Mammary epithelial cell (primary cell): ENCODE measurements around the gene SLC16A12.

Experiments
- CTCF ChIP-seq, 2 donors: IDR thresholded peaks in 1 of 2; conservative IDR thresholded peaks in 1 of 2; 2 replicates each; pipeline ENCODE4 v1.5.1; 2011 to 2012; ENCODE audit warnings: inconsistent platforms in 2 of 2, low read length in 2 of 2, mild to moderate bottlenecking in 2 of 2, control low read depth in 1 of 2, low read depth in 1 of 2; ENCODE audit not compliant: insufficient read depth in 1 of 2; ENCODE audit errors: extremely low read depth in 1 of 2
- EZH2 ChIP-seq: IDR thresholded peaks from 2 replicates; pipeline ENCODE4 v1.6.1; 2012; ENCODE audit warnings: low read length, inconsistent platforms, borderline replicate concordance

- TF ChIP-seq CTCF (conservative IDR thresholded peaks at IDR 0.05 in 1 of 2, IDR thresholded peaks at IDR 0.05 in 1 of 2; ENCODE audit: extremely low read depth in 1 of 2, insufficient read depth in 1 of 2, low read depth in 1 of 2, low read length in 2 of 2): no peak
- no peak for TF ChIP-seq EZH2
Measured at GRCh38 chr10:89478739-89479654, 56.4 kb downstream of the SLC16A12 start.
